Measurements from ENCODE around the gene GRIK4. TPM values are rescaled to one million over a fixed set of nuclear protein-coding genes. Genes with fewer than 3 reads are reported as not detected.

GRIK4 gene
- total and polyA plus RNA-seq, 4 donors, result 0.41 to 4.9 (median 1.7) TPM

DNA sequence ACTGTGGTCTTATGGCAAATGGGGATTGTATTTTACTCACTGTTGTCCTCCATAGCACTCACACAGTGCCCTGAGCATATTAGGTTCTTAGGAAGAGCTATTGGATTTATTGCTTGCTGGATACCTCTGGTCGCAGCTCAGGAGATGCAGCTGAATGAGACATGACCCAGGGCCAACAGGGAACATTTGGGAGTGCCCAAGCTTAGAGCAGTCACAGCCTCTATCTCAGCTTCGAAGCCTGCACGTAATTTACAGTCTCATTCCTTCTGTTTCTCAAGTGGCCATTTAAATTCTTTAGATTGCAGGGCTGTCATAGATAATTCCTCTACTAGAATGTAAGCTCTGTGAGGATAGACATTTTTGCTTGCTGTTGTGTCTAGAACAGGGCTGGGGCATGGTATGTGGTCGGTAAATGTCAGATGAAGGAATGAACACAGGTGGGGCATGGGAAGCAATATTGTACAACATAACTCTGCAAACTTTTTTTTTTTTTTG is 192.8 kb downstream of the GRIK4 start:
- WGBS, 2 donors, result 65 to 82% methylated on average over 4 of the region's 4 CpGs
- TF ChIP-seq, protein P1, sequence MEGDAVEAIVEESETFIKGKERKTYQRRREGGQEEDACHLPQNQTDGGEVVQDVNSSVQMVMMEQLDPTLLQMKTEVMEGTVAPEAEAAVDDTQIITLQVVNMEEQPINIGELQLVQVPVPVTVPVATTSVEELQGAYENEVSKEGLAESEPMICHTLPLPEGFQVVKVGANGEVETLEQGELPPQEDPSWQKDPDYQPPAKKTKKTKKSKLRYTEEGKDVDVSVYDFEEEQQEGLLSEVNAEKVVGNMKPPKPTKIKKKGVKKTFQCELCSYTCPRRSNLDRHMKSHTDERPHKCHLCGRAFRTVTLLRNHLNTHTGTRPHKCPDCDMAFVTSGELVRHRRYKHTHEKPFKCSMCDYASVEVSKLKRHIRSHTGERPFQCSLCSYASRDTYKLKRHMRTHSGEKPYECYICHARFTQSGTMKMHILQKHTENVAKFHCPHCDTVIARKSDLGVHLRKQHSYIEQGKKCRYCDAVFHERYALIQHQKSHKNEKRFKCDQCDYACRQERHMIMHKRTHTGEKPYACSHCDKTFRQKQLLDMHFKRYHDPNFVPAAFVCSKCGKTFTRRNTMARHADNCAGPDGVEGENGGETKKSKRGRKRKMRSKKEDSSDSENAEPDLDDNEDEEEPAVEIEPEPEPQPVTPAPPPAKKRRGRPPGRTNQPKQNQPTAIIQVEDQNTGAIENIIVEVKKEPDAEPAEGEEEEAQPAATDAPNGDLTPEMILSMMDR (IDR thresholded peaks at IDR 0.05; ENCODE audit: control extremely low read depth, extremely low read depth), result no peak
- Histone ChIP-seq H3K4me3 (no peak overlapping the region), H3K27me3 (ENCODE audit: control insufficient read depth in 3 of 3, insufficient read depth in 3 of 3, low read length in 2 of 3) (no peaks in the 10 kb centered on the region), H3K4me1 (ENCODE audit: control insufficient read depth in 5 of 5, insufficient read depth in 5 of 5, low read length in 5 of 5) (no peaks in the 10 kb centered on the region), H3K9ac (ENCODE audit: insufficient read depth in 1 of 2, low read length in 2 of 2) (no peak overlapping the region), H3K27ac (ENCODE audit: low read depth in 1 of 2, low read length in 1 of 2) (no peak overlapping the region), H3K36me3 (ENCODE audit: control insufficient read depth in 4 of 4, insufficient read depth in 4 of 4, low read length in 4 of 4) (peaks cover 0 to 11% (median 0%) of the 10 kb centered on the region in 4 donors), H3K9me3 (ENCODE audit: control insufficient read depth in 4 of 4, insufficient read depth in 3 of 4, low read length in 3 of 4) (peaks cover 0 to 21% (median 5%) of the 10 kb centered on the region in 4 donors)
- DNase-seq, result no peak
- no peak for ATAC-seq (ENCODE audit: insufficient read depth, low FRiP score)

DNA sequence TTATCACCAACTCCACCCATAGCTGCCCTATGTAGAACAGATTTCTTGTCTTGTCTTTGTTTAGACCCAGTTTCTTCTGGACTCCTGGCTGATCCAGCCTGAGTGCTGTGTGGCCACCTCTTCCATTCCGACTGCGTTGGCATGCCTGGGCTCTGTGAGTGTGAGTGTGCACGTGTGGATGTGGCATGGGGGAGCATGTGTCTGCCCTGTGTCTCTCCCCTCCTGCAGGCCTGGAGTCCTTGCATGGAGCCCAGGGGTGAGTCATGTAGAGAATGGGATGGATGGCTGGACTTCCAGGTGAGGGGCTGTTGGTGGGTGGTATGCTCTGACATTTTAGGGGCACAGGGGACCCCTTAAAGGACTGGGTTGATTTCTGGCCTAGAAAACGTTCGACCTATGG is 194.7 kb downstream of the GRIK4 start:
- TF ChIP-seq, protein P1 (IDR thresholded peaks at IDR 0.05; ENCODE audit: control extremely low read depth, extremely low read depth), result no peak
- Histone ChIP-seq H3K4me3 (no peak overlapping the region), H3K36me3 (ENCODE audit: control insufficient read depth in 4 of 4, insufficient read depth in 4 of 4, low read length in 4 of 4) (peaks cover 0 to 11% (median 0%) of the 10 kb centered on the region in 4 donors), H3K27ac (ENCODE audit: low read depth in 1 of 2, low read length in 1 of 2) (no peak overlapping the region), H3K9ac (ENCODE audit: insufficient read depth in 1 of 2, low read length in 2 of 2) (no peak overlapping the region), H3K27me3 (ENCODE audit: control insufficient read depth in 3 of 3, insufficient read depth in 3 of 3, low read length in 2 of 3) (no peaks in the 10 kb centered on the region), H3K4me1 (ENCODE audit: control insufficient read depth in 5 of 5, insufficient read depth in 5 of 5, low read length in 5 of 5) (peaks cover 0 to 16% (median 4%) of the 10 kb centered on the region in 5 donors), H3K9me3 (ENCODE audit: control insufficient read depth in 4 of 4, insufficient read depth in 3 of 4, low read length in 3 of 4) (peaks cover 0 to 21% (median 5%) of the 10 kb centered on the region in 4 donors)
- DNase-seq (no peak), ATAC-seq (ENCODE audit: insufficient read depth, low FRiP score) (no peak)
- WGBS, 2 donors, result 78 to 84% methylated on average over 5 of the region's 5 CpGs

DNA sequence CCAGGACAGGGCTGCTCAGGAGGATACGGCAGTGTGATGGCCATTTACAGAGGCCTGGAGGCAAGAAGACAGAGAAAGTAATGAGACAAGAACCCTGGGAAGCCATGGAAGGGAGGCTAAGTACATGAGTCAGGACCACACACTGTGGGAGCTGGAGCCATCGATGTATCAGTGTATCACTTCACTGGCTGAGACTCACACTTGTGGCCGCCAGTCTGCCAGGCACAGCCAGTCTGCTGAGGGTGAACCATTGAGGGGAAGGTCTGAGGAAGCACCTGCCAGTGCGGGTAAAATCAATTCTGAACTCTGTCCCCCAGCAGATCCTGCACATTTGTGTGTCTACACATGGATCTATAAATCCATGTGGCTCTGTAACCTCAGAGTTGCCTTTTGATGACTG is 195.6 kb downstream of the GRIK4 start:
- Histone ChIP-seq H3K4me3 (no peak overlapping the region), H3K9me3 (ENCODE audit: control insufficient read depth in 4 of 4, insufficient read depth in 3 of 4, low read length in 3 of 4) (peaks cover 0 to 21% (median 5%) of the 10 kb centered on the region in 4 donors), H3K27me3 (ENCODE audit: control insufficient read depth in 3 of 3, insufficient read depth in 3 of 3, low read length in 2 of 3) (no peaks in the 10 kb centered on the region), H3K27ac (ENCODE audit: low read depth in 1 of 2, low read length in 1 of 2) (no peak overlapping the region), H3K36me3 (ENCODE audit: control insufficient read depth in 4 of 4, insufficient read depth in 4 of 4, low read length in 4 of 4) (peaks cover 0 to 11% (median 0%) of the 10 kb centered on the region in 4 donors), H3K4me1 (ENCODE audit: control insufficient read depth in 5 of 5, insufficient read depth in 5 of 5, low read length in 5 of 5) (peaks cover 0 to 17% (median 4%) of the 10 kb centered on the region in 5 donors), H3K9ac (ENCODE audit: insufficient read depth in 1 of 2, low read length in 2 of 2) (no peak overlapping the region)
- ATAC-seq (ENCODE audit: insufficient read depth, low FRiP score), result no peak
- TF ChIP-seq, protein P1 (IDR thresholded peaks at IDR 0.05; ENCODE audit: control extremely low read depth, extremely low read depth), result no peak
- DNase-seq, result no peak
- 90 to 96% methylated on average over 4 of the region's 4 CpGs for WGBS, 2 donors

DNA sequence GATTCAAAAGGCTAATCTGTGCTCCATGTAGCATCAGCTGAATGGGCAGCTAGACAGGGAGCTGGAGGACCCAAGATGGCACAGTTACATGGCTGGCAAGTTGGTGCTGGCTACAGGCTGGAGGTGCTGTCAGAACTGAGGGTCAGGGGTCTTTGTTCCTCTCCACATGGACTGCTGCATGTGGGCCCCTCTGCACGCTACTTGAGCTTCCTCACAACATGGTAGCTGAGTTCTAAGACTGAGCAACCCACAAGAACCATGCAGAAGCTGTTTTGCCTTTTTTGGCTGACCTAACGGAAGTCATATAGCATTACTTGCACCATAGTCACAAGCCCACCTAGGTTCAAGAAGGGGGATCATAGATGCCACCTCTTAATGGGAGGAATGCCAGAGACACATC is 196.1 kb downstream of the GRIK4 start:
- Histone ChIP-seq H3K4me1 (ENCODE audit: control insufficient read depth in 5 of 5, insufficient read depth in 5 of 5, low read length in 5 of 5) (peaks cover 0 to 18% (median 4%) of the 10 kb centered on the region in 5 donors), H3K36me3 (ENCODE audit: control insufficient read depth in 4 of 4, insufficient read depth in 4 of 4, low read length in 4 of 4) (peaks cover 0 to 11% (median 0%) of the 10 kb centered on the region in 4 donors), H3K9ac (ENCODE audit: insufficient read depth in 1 of 2, low read length in 2 of 2) (no peak overlapping the region), H3K4me3 (no peak overlapping the region), H3K9me3 (ENCODE audit: control insufficient read depth in 4 of 4, insufficient read depth in 3 of 4, low read length in 3 of 4) (peaks cover 0 to 21% (median 5%) of the 10 kb centered on the region in 4 donors), H3K27me3 (ENCODE audit: control insufficient read depth in 3 of 3, insufficient read depth in 3 of 3, low read length in 2 of 3) (no peaks in the 10 kb centered on the region), H3K27ac (ENCODE audit: low read depth in 1 of 2, low read length in 1 of 2) (no peak overlapping the region)
- TF ChIP-seq, protein P1 (IDR thresholded peaks at IDR 0.05; ENCODE audit: control extremely low read depth, extremely low read depth), result no peak
- ATAC-seq (ENCODE audit: insufficient read depth, low FRiP score), result no peak
- no peak for DNase-seq
- 91 to 92% methylated on average over 2 of the region's 2 CpGs for WGBS, 2 donors

Data from lung (tissue), 12 donors.